ENCODE data around the gene NHS.

DNA sequence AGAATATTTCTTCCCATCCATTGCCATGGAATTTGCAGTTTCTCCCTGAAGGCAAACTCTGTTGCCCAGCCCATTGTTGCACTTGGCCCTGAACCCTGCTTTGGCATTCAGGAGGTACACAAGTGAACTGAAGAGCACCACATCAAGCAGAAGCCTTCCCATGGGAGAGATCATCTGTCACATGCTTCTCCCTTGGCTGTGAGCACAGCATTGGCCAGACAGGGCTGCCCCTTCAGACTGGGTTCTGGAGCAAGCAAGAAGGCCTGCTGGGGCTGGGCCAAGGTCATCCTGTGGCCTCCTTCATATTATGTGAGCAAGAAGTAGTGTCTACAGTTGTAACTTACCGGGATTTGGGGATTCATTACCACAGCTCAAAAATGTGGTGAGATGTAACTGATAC, 385.0 kb downstream of the NHS start:
- TF ChIP-seq CTCF (optimal IDR thresholded peaks at IDR 0.05 in 1 of 3, IDR thresholded peaks at IDR 0.05 in 1 of 3, conservative IDR thresholded peaks at IDR 0.05 in 1 of 3; ENCODE audit: extremely low read depth in 1 of 3, insufficient read depth in 2 of 3, low read length in 3 of 3): no peak
- no peak for TF ChIP-seq EZH2 (IDR thresholded peaks at IDR 0.05; ENCODE audit: low read length)
